Esophagus muscularis mucosa (tissue), 3 donors: ENCODE data around the gene GRID2IP.

Experiments used
- CTCF ChIP-seq, 3 experiments: fragments of 200-600 bp in 2 of 3; fragments of 450-650 bp in 1 of 3; sonication (generic) in 2 of 3; IDR thresholded peaks; one replicate each; pipeline ENCODE4 v1.5.1; 2017 to 2019; ENCODE audit warnings: antibody characterized with exemption in 3 of 3, mild to moderate bottlenecking in 2 of 3, moderate library complexity in 1 of 3
- POLR2A ChIP-seq: fragments of 450-650 bp; IDR thresholded peaks from one replicate; pipeline ENCODE4 v1.6.1; 2017; ENCODE audit warnings: antibody characterized with exemption, moderate library complexity, mild to moderate bottlenecking, low read depth
- POLR2AphosphoS5 ChIP-seq, 2 donors: sonication (generic); formaldehyde crosslinking; IDR thresholded peaks; one replicate each; pipeline ENCODE4 v1.6.1; 2017; ENCODE audit warnings: antibody characterized with exemption in 2 of 2

- TF ChIP-seq CTCF (IDR thresholded peaks at IDR 0.05) = no peak
- TF ChIP-seq POLR2AphosphoS5 (IDR thresholded peaks at IDR 0.05) = no peak
- no peak for TF ChIP-seq POLR2A
Observed at GRCh38 chr7:6531492-6532279, 19.6 kb downstream of the GRID2IP start.
